PC-3 (cell line): ENCODE results near the gene GRIN2A.

ENCODE experiments used
- CTCF ChIP-seq: fragments of 300-600 bp; sonication (generic); conservative IDR thresholded peaks from 2 replicates; pipeline ENCODE4 v1.5.1; 2017; ENCODE audit warnings: antibody characterized with exemption, low read depth, mild to moderate bottlenecking, low read length
- EZH2 ChIP-seq: fragments of 300-600 bp; sonication (generic); IDR thresholded peaks from one replicate; pipeline ENCODE4 v1.6.1; 2017; ENCODE audit warnings: antibody characterized with exemption, mild to moderate bottlenecking, low read length; ENCODE audit not compliant: unreplicated experiment
- EZH2phosphoT487 ChIP-seq: fragments of 300-600 bp; sonication (generic); IDR thresholded peaks from 2 replicates; pipeline ENCODE4 v1.6.1; 2018; ENCODE audit warnings: mild to moderate bottlenecking, antibody characterized with exemption, low read length, borderline replicate concordance

- TF ChIP-seq CTCF (no peak), EZH2phosphoT487 (no peak), EZH2 (no peak)
Measured at GRCh38 chr16:10113248-10113647, 69.0 kb downstream of the GRIN2A start.
